Epithelial cell of prostate (primary cell): Measurements from ENCODE around the gene NPHS1.

ENCODE experiments used
- DNase-seq: peaks from one replicate; pipeline ENCODE4 v3.0.0-alpha.2; 2011; ENCODE audit warnings: low read depth, low spot score
- H3K27ac ChIP-seq: fragments of 450-650 bp; 2 replicates; pipeline ENCODE4 v1.5.1; 2017; ENCODE audit warnings: mild to moderate bottlenecking

NPHS1 gene

DNA sequence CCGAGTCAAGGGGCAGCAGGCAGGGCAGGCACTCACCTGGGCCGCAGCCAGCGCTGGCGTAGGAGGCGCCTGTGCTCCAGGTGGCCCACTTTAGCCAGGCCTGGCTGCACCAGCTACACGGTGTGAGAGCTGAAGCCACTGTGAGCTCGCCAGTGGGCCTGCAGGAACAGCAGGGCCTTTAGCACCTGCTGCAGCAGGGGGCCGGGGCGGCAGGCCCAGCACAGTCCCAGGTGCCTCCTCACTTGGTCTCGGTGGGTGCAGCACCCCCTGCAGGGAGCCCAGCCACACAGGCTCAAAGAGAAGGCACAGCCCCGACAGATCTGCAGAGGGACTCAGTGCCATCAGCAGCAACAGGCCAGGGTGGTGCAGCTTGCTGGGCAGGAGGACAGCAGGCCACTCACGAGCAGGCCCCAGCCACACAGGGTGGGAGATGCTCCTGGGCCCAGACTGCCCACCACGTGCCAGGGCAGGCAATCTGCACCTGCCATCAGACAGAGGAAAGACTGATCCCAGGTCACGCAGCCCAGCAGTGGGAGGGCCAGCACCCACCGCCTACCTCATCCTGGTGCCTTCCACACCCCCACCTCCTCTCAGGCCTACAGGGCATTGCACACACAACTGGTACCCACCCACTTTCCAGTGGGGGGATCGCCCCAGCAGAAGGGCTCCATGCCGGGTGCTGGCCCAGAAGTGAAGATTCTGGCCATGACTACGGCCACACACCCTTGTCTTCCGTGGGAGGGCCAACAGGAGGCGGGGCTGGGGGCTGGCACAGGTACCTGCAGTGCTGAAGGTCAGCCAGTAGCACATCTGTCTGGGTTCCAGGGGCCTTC lies 61.1 kb downstream of the NPHS1 start:
- no peak overlapping the region for H3K27ac ChIP-seq
- DNase-seq: no peak

- no peak overlapping the region for H3K27ac ChIP-seq
- no peak for DNase-seq
Observed at GRCh38 chr19:35789978-35790944, 62.0 kb downstream of the NPHS1 start.

DNA sequence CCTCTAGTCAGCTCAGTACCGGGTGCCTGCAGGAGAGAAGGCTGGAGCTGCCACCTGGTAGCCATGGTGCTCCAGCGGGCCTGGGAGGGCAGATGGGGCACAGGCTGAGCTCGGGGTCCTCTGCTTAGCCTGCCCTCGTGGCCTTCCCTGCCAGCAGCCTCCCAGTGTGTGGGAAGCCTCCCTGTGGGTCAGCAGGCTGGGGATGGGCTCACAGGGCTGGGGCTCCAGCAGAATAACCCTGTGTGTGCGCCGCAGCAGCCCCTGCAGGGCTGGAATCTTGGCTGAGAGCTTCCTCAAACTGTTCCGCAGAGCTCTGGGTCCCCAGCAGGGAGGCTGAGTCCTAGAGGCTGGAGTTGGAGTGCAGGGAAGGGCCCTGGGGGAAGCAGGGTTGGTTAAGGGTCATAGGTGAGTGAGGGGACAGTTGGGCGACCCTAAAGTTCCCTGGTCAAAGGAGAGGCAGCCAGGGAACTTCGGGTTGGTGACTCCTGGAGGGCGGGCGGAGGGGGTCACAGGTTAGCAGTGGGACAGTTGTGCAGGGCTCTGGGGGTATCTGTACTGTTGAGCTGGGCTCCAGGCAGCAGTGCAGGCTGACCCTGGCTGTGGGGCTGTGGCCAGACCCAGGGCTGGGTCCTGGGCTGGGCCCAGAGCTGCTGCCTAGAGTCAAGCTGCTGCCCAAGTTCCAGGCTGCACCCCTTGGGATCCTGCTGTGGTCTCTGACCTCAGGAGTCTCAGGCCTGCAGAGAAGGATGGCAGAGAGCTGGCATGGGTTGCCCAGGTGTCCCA lies 62.9 kb downstream of the NPHS1 start:
- H3K27ac ChIP-seq: no peak overlapping the region
- DNase-seq: no peak

GRCh38 chr19:35788205-35788960 lies 63.9 kb downstream of the NPHS1 start:
- no peak for DNase-seq
- H3K27ac ChIP-seq: no peak overlapping the region

GRCh38 chr19:35787227-35787799 lies 65.0 kb downstream of the NPHS1 start:
- H3K27ac ChIP-seq: no peak overlapping the region
- DNase-seq: no peak

GRCh38 chr19:35786299-35787160 lies 65.8 kb downstream of the NPHS1 start:
- H3K27ac ChIP-seq: no peak overlapping the region

GRCh38 chr19:35785339-35785627 lies 67.0 kb downstream of the NPHS1 start:
- H3K27ac ChIP-seq: no peak overlapping the region
- DNase-seq: no peak

More at GRCh38 chr19:35786299-35787160, 65.8 kb downstream of the NPHS1 start:
- no peak for DNase-seq

- DNase-seq: no peak
- H3K27ac ChIP-seq: no peak overlapping the region
Observed at GRCh38 chr19:35784503-35785338, 67.6 kb downstream of the NPHS1 start.

DNA sequence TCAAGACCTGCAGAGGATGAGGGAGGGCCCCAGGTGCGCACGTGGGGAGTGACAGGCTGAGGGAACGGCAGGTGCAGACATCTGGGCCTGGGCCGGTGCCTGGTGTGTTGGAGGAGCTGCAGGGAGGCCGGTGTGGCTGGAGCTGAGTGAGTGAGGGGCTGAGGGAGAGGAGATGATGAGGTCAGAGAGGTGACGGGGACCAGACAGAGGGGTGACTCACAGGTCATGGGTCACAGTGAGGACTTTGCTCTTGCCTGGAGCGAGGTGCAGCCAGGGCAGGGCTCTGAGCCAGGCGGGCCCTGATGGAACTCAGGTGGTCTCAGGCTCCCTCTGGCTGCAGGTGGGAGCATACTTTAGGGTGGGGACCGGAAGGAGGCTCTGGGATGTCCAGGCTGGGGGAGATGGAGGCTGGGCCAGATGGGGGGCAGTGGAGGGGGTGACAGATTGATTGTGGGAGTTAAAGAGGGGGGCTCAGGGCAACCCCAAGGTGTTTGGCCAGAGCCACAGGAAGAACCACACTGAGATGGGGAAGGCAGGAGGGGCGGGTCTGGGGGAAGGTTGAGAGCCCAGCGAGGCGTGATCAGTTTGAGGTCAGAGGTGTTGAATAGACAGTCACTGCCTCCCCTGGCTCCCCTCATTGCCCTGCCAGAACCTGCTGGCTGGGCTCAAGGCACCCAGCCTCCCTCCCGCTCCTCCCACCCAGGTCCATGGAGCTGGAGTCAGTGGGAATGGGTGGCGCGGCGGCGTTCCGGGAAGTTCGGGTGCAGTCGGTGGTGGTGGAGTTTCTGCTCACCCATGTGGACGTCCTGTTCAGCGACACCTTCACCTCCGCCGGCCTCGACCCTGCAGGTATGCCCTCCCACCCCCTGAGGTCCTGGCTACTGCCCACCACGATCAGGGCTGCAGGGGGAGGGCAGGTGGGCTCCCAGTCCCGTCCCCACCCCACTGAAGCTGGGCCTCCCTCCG lies 68.6 kb downstream of the NPHS1 start:
- no peak for DNase-seq

GRCh38 chr19:35782589-35782988 lies 69.7 kb downstream of the NPHS1 start:
- H3K27ac ChIP-seq: no peak overlapping the region
- no peak for DNase-seq

More for the DNA sequence above, 68.6 kb downstream of the NPHS1 start:
- H3K27ac ChIP-seq: no peak overlapping the region

DNA sequence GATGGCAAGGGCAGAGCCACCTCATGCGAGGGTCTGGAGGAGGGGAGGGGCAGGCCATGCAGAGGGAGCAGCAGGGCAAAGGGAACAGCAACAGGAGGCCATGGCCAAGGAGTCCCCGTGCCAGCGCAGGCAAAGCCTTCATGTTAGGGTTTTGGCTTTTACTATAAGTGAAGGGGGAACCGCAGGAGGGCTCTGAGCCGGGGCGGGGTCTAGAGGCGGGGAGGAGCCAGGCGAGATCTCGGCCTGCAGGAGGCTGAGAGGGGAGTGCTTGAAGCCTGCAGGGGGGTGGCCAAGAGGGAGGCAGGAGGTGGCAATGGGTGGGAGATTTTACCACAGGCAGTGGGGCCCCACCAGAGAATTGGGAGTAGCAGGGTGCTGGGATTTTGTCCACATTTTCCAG lies 70.7 kb downstream of the NPHS1 start:
- DNase-seq: no peak
- H3K27ac ChIP-seq: no peak overlapping the region

GRCh38 chr19:35780717-35781116 lies 71.6 kb downstream of the NPHS1 start:
- H3K27ac ChIP-seq: no peak overlapping the region
- DNase-seq: no peak

DNA sequence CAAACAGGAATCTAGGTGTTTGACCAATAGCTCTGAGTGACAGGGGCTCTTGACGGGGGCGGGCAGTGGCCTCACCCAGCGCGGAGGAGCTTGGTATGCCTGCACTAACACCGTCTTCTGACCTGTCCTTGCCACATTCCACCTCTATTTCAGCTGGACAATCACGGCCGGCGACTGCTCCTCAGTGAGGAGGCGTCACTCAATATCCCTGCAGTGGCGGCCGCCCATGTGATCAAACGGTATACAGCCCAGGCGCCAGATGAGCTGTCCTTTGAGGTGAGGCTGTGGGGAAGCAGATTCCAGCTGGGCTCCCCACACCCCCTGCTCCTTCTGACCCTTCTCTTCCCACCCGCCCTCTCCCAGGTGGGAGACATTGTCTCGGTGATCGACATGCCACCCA lies 72.2 kb downstream of the NPHS1 start:
- no peak for DNase-seq

DNA sequence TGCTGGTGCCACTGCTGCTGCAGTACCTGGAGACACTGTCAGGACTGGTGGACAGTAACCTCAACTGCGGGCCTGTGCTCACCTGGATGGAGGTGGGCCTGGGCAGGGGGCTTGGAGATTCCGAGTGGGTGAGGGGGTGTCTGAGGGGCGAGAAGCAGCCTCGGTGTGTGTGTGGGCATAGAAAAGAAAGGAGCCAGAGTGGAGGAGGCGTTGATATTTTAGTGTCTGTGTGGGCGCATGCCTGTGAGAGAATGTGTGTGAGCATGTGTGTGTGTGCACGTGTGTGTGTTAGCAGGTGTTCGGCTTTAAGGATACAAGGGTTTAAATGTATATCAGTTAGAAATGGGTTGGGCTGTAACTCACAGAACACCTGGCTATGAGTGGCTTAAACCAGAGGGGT lies 73.3 kb downstream of the NPHS1 start:
- H3K27ac ChIP-seq: no peak overlapping the region
- no peak for DNase-seq

More for the DNA sequence above, 72.2 kb downstream of the NPHS1 start:
- H3K27ac ChIP-seq: no peak overlapping the region

DNA sequence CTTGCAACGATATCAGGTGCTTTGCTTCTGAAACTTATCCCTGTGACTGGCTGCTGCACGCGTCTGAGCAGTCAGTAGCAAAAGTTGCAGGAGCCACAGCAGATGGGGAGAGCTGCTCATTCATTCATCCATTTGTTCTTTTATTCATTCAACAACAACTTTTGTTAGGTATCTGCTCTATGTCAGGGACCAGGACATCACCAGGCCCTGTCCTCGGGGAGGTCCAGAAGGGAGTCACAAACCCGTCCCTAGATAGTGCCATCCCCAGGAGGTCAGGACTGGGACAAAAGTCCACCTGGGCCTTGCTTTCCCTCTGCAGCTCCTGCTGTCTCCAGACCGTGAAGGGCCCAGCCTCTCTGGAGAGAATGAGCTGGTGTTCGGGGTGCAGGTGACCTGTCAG lies 74.3 kb downstream of the NPHS1 start:
- no peak overlapping the region for H3K27ac ChIP-seq
- DNase-seq: no peak

DNA sequence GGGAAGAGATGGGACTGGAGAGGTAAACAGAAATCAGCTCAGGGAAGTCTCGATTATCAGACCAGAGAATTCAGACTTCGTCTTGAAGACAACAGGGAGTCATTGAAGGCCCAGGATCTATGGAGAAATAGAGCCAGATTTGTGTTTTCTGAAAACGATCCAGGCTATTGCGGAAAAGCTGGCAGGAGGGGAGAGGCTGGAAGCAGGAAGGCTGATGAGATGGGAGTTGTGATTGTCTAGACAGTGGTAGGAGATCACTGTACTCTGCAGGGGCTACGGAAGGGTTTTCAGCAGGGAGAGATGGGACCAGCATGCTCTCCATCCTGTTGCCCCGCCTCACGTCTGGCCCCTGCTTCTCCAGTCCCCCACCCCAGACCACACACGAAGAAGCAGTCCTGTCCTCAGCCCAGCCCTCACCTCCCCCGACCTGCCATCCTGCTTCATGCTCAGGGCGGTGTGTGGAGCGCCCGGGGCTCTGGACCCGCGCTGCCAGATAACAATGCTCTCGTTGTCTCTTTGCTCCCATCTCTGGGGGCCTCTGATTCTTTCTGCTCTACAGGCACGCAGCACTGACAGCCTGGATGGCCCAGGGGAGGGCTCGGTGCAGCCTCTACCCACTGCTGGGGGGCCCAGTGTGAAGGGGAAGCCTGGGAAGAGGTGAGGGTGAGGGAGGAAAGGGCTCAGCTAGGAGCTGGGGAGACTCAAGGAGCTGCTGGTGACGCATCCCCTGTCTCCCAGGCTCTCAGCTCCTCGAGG lies 75.0 kb downstream of the NPHS1 start:
- H3K27ac ChIP-seq: no peak overlapping the region
- no peak for DNase-seq
